Measurements from ENCODE around the gene EXOC6B. TPM values are rescaled to one million over a fixed set of nuclear protein-coding genes. Genes with fewer than 3 reads are reported as not detected.

The EXOC6B gene
- total RNA-seq, 6 experiments from 2014 or later, result 7.8 to 15.1 (median 9.1) TPM

DNA sequence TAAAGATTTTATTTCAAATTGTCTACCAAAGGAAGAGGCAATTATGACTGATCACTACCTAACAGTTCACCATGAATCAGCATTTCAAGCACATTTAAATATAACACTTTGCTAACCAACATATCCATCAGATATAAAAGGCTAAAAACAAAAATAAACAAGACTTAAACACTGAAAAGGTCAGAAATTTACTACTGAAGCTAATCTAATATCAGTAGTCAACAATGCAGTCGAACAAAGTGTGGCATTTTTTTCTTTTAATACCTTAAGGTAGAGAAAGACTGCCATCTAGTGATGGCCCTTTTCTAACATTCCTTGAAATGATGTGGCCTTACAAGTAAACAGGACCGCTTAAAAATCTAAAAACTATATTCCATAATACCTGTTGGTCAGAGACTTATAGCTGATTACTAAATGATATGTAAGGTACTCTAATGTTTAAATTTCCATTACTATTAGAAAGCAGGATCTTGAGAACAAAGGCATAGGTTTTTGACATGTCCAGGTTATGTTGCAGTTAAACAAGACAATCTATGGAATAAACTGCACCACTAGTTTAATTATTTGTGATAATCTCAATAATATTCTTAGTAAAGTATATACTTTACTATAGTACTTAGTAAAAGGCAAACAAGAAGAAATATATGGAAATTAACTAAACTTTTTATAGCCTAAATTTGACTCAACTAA, 80.0 kb downstream of the EXOC6B start:
- Histone ChIP-seq H3K27me3 (no peaks in the 10 kb centered on the region), H3K4me1 (peaks cover 0 to 6% (median 0%) of the 10 kb centered on the region in 4 donors), H3K9me3 (no peaks in the 10 kb centered on the region), H3K4me3 (no peak overlapping the region), H3K36me3 (no peaks in the 10 kb centered on the region), H3K27ac (no peak overlapping the region)
- intact Hi-C loops (cut with DNase I), result no loop called here
- 19% methylated on average over 2 of the region's 2 CpGs for WGBS (ENCODE audit: insufficient coverage, low coverage, low lambda C conversion rate, missing lambda C conversion rate)
- no peak for DNase-seq
- no peak for TF ChIP-seq POLR2A (IDR thresholded peaks at IDR 0.05)
- TF ChIP-seq, protein P1, sequence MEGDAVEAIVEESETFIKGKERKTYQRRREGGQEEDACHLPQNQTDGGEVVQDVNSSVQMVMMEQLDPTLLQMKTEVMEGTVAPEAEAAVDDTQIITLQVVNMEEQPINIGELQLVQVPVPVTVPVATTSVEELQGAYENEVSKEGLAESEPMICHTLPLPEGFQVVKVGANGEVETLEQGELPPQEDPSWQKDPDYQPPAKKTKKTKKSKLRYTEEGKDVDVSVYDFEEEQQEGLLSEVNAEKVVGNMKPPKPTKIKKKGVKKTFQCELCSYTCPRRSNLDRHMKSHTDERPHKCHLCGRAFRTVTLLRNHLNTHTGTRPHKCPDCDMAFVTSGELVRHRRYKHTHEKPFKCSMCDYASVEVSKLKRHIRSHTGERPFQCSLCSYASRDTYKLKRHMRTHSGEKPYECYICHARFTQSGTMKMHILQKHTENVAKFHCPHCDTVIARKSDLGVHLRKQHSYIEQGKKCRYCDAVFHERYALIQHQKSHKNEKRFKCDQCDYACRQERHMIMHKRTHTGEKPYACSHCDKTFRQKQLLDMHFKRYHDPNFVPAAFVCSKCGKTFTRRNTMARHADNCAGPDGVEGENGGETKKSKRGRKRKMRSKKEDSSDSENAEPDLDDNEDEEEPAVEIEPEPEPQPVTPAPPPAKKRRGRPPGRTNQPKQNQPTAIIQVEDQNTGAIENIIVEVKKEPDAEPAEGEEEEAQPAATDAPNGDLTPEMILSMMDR (IDR thresholded peaks at IDR 0.05), result peak; percentile 66 to 79 (median 72)
- ATAC-seq, result peak; percentile 77 to 92 (median 84)

DNA sequence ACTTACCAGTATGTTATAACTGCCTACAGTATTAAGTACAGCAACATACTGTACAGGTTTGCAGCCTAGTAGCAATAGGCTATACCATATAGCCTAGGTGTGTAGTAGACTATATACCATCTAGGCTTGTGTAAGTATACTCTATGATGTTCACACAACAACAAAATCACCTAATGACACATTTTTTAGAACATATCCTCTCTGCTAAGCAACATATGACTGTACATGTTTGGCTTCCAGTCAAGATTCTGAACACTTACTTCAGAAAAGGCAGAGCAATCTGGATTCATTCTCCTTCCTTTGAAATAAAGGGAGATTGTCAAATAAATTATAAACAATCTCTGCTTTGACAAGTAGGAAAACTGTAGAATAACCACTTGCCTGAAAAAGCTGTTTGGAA, 81.8 kb downstream of the EXOC6B start:
- H3K36me3 ChIP-seq, result no peaks in the 10 kb centered on the region
- intact Hi-C loops (cut with DNase I), result no loop called here
- no peak for DNase-seq

DNA sequence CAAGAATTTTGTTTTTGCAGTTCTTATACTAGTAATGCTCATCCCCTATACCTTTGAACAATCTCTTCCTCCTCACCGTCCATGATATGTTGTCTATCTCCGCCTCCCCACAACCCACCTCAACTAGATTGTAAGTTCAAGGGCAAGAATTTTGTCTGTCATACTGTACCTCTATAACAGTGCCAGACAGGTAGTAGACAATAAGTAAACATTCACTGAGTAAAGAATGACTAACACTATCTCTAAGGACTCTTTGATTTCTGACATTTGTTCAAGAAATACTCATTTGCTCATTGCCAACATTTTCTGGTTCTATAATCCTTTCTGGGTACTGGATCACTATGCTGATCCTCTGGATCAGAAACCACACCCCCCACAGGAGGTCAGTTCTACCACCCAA, 82.4 kb downstream of the EXOC6B start:
- Histone ChIP-seq H3K27ac (no peak overlapping the region), H3K36me3 (no peaks in the 10 kb centered on the region), H3K9me3 (no peaks in the 10 kb centered on the region), H3K4me1 (peaks cover 0 to 6% (median 0%) of the 10 kb centered on the region in 4 donors), H3K27me3 (no peaks in the 10 kb centered on the region), H3K4me3 (no peak overlapping the region)
- WGBS (ENCODE audit: insufficient coverage, low coverage, low lambda C conversion rate, missing lambda C conversion rate), result 80% methylated on average over 2 of the region's 2 CpGs
- TF ChIP-seq, protein P1 (IDR thresholded peaks at IDR 0.05), result no peak
- no peak for TF ChIP-seq POLR2A (IDR thresholded peaks at IDR 0.05)
- intact Hi-C loops (cut with DNase I), result no loop called here
- DNase-seq (no peak), ATAC-seq (peak in 1 of 4 donors; percentile 20)

More for the DNA sequence above, 81.8 kb downstream of the EXOC6B start:
- Histone ChIP-seq H3K27me3 (no peaks in the 10 kb centered on the region), H3K9me3 (no peaks in the 10 kb centered on the region), H3K27ac (no peak overlapping the region), H3K4me3 (no peak overlapping the region), H3K4me1 (peaks cover 0 to 6% (median 0%) of the 10 kb centered on the region in 4 donors)
- no peak for ATAC-seq
- TF ChIP-seq, protein P1 (IDR thresholded peaks at IDR 0.05), result no peak
- no peak for TF ChIP-seq POLR2A (IDR thresholded peaks at IDR 0.05)

DNA sequence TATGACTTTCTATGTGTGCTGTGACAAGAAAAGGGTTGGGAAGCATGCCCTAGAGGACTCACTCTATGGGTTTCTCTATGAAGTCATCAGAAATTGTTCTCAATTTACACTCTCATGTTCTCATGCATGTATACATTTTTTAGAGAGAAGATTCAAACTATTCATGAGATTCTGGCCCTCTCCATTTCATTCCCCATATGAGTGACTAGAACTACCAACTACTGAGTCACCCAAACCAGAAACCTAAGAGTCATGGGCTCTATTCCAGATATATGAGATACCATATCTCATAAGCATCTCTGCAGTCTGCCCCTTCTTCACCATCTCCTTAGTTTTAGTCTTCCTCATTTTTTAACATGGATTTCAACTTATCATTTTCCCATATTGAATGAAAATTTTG, 87.7 kb downstream of the EXOC6B start:
- H3K4me3 ChIP-seq, result no peak overlapping the region
- no peaks in the 10 kb centered on the region for H3K36me3 ChIP-seq
- H3K4me1 ChIP-seq, result no peaks in the 10 kb centered on the region
- DNase-seq (no peak), ATAC-seq (no peak)
- H3K27me3 ChIP-seq, result no peaks in the 10 kb centered on the region
- intact Hi-C loops (cut with DNase I), result no loop called here
- TF ChIP-seq, protein P1 (IDR thresholded peaks at IDR 0.05), result no peak
- no peak overlapping the region for H3K27ac ChIP-seq
- no peaks in the 10 kb centered on the region for H3K9me3 ChIP-seq

DNA sequence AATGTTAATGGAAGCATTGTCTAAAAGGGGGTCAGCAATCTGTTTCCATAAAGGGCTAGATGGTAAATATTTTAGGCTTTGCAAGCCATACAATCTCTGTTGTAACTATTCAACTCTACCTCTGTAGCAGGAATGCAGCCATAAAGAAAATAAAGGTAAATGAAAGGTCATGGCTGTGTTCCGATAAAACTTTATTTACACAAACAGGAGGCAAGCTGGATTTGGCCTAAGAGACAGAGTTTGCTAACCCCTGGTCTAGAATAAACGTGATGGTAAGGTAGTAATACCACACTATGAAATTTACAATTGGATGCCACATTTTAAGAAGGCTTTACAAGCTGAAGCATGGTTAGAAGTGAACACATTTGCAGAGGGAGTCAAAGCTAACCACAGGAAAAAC, 91.4 kb downstream of the EXOC6B start:
- no peaks in the 10 kb centered on the region for H3K4me1 ChIP-seq
- ATAC-seq, result no peak
- intact Hi-C loops (cut with DNase I), result no loop called here
- H3K9me3 ChIP-seq, result no peaks in the 10 kb centered on the region
- no peak for TF ChIP-seq POLR2A (IDR thresholded peaks at IDR 0.05)
- TF ChIP-seq, protein P1 (IDR thresholded peaks at IDR 0.05), result no peak
- no peaks in the 10 kb centered on the region for H3K27me3 ChIP-seq
- WGBS (ENCODE audit: insufficient coverage, low coverage, low lambda C conversion rate, missing lambda C conversion rate), result 44% methylated on average over 2 of the region's 2 CpGs
- no peak for DNase-seq
- H3K36me3 ChIP-seq, result no peaks in the 10 kb centered on the region
- H3K27ac ChIP-seq, result no peak overlapping the region
- H3K4me3 ChIP-seq, result no peak overlapping the region
